GM12891 (cell line): ENCODE data around the gene MBD1.

Experiments
- POLR2A ChIP-seq: IDR thresholded peaks from 2 replicates; pipeline ENCODE4 v1.6.1; 2011; ENCODE audit warnings: low read depth, low read length, control low read depth
- POLR2AphosphoS5 ChIP-seq: IDR thresholded peaks from 2 replicates; pipeline ENCODE4 v1.6.1; 2011; ENCODE audit warnings: low read depth, low read length, control low read depth

- no peak for TF ChIP-seq POLR2AphosphoS5
- TF ChIP-seq POLR2A: no peak
Measured at GRCh38 chr18:50301074-50301473, 19.8 kb upstream of the MBD1 start.
